Panc1 (cell line): ENCODE measurements around the gene NUP210L. TPM values are rescaled to one million over a fixed set of nuclear protein-coding genes. Genes with fewer than 3 reads are reported as not detected.

Source experiments
- ATAC-seq: fragments of 200-7000 bp; cut with Tn5 transposase; 2 replicates; pipeline ENCODE4 v1.9.1; 2020; ENCODE audit warnings: mild to moderate bottlenecking, moderate library complexity
- Bru-seq: library from RNA; stranded (reverse); fragments of 400-500 nt; gene quantifications from one replicate; lab custom pipeline; 2021; lab: Mats Ljungman, UMichigan
- BruChase-seq, 2 experiments: library from RNA; stranded (reverse); fragments of 400-500 nt; gene quantifications; one replicate each; lab custom pipeline; 2021; lab: Mats Ljungman, UMichigan
- BruUV-seq: library from RNA; stranded (reverse); fragments of 400-500 nt; replicated peaks from 2 replicates; lab custom pipeline; 2021; lab: Mats Ljungman, UMichigan
- CTCF ChIA-PET: fragments of 300-600 bp; sonication (Branson Sonifier 250); formaldehyde crosslinking; loops from one replicate; lab custom pipeline; 2022; ENCODE audit warnings: antibody characterized with exemption; lab: Charles Lee
- POLR2A ChIA-PET: fragments of 300-600 bp; sonication (Branson Sonifier 250); formaldehyde crosslinking; loops from one replicate; lab custom pipeline; 2022; ENCODE audit warnings: antibody characterized with exemption; lab: Charles Lee
- DNase-seq: peaks from one replicate; pipeline ENCODE4 v3.0.0-alpha.2; 2010; ENCODE audit warnings: low read depth, low spot score
- H3K27ac ChIP-seq: 2 replicates; pipeline ENCODE4 v1.5.1; 2011; ENCODE audit warnings: mild to moderate bottlenecking, low read length, inconsistent platforms
- H3K27me3 ChIP-seq: fragments of 200-500 bp; sonication (Bioruptor generic); 2 replicates; pipeline ENCODE4 v1.6.0; 2014; ENCODE audit warnings: low read length, inconsistent platforms; ENCODE audit not compliant: control insufficient read depth, insufficient read depth
- H3K36me3 ChIP-seq: fragments of 200-500 bp; sonication (Bioruptor generic); 2 replicates; pipeline ENCODE4 v1.5.1; 2014; ENCODE audit warnings: inconsistent platforms, mild to moderate bottlenecking, low read length, moderate library complexity; ENCODE audit not compliant: control insufficient read depth, insufficient read depth
- H3K4me1 ChIP-seq: 2 replicates; pipeline ENCODE4 v1.5.1; 2011; ENCODE audit warnings: inconsistent platforms, mild to moderate bottlenecking, low read length, moderate library complexity; ENCODE audit not compliant: control insufficient read depth, insufficient read depth
- H3K4me3 ChIP-seq, 2 experiments: 2 replicates each; pipeline ENCODE4 v1.5.1; 2011 to 2012; ENCODE audit warnings: low read depth in 2 of 2, low read length in 2 of 2, mild to moderate bottlenecking in 2 of 2, inconsistent platforms in 1 of 2, moderate library complexity in 1 of 2
- H3K9me3 ChIP-seq: fragments of 200-500 bp; sonication (Bioruptor generic); 2 replicates; pipeline ENCODE4 v1.5.1; 2014; ENCODE audit warnings: low read depth, mild to moderate bottlenecking, inconsistent platforms, low read length, moderate library complexity; ENCODE audit not compliant: control insufficient read depth, insufficient read depth
- POLR2AphosphoS5 ChIP-seq: IDR thresholded peaks from 2 replicates; pipeline ENCODE4 v1.6.1; 2012; ENCODE audit warnings: mild to moderate bottlenecking, low read depth, low read length, moderate library complexity
- SIN3A ChIP-seq: IDR thresholded peaks from 2 replicates; pipeline ENCODE4 v1.6.1; 2012; ENCODE audit warnings: low read depth, mild to moderate bottlenecking, low read length, moderate library complexity, borderline replicate concordance; ENCODE audit not compliant: insufficient read depth
- TCF7L2 ChIP-seq: IDR thresholded peaks from 2 replicates; pipeline ENCODE4 v1.6.1; 2011; ENCODE audit warnings: mild to moderate bottlenecking, low read depth, low read length, inconsistent platforms
- in situ Hi-C: cut with HindIII; loops from 2 replicates; pipeline ENCODE4 v1.10.0; 2016; ENCODE audit warnings: low sequenced_read_pairs, low pct_unique_long_range_greater_than_20kb
- intact Hi-C: fragments of 100-400 bp; cut with micrococcal nuclease; formaldehyde crosslinking; loops from one replicate; pipeline ENCODE4 v1.10.0; 2022; ENCODE audit not compliant: unreplicated experiment
- long read RNA-seq: library from polyadenylated mRNA; unstranded; transcript quantifications from one replicate; pipeline ENCODE4 v2.0.0, GENCODE V29; 2021; ENCODE audit not compliant: unreplicated experiment
- polyA plus RNA-seq: library from polyadenylated mRNA; unstranded; fragments of >200 nt; gene quantifications from one replicate; pipeline ENCODE4 v1.2.1, GENCODE V29; 2012; ENCODE audit warnings: missing spikeins; ENCODE audit not compliant: insufficient read length
- total RNA-seq: library from RNA; stranded (reverse); gene quantifications from one replicate; pipeline ENCODE4 v1.2.1, GENCODE V29; 2021; ENCODE audit not compliant: unreplicated experiment
- TF ChIP-seq, protein P1 (sequence below), 2 experiments: IDR thresholded peaks; 2 replicates each; pipeline ENCODE4 v1.6.1; 2011 to 2012; ENCODE audit warnings: low read depth in 2 of 2, control low read depth in 1 of 2, low read length in 1 of 2, mild to moderate bottlenecking in 1 of 2, moderate library complexity in 1 of 2; ENCODE audit not compliant: insufficient read depth in 1 of 2
- TF ChIP-seq, protein P2 (sequence below): fragments of 450-650 bp; IDR thresholded peaks from 2 replicates; pipeline ENCODE4 v1.5.1; 2017; ENCODE audit warnings: mild to moderate bottlenecking

The NUP210L gene
- total RNA-seq (0.05 TPM), Bru-seq, nascent RNA (percentile 18 among the genes with signal in this experiment), BruChase-seq, experiment 1, labeled RNA remaining after a 2-hour chase (percentile 19 among the genes with signal in this experiment), BruChase-seq, experiment 2, labeled RNA remaining after a 6-hour chase (percentile 19 among the genes with signal in this experiment)
- polyA plus RNA-seq: not detected
- long read RNA-seq: 0 reads

DNA sequence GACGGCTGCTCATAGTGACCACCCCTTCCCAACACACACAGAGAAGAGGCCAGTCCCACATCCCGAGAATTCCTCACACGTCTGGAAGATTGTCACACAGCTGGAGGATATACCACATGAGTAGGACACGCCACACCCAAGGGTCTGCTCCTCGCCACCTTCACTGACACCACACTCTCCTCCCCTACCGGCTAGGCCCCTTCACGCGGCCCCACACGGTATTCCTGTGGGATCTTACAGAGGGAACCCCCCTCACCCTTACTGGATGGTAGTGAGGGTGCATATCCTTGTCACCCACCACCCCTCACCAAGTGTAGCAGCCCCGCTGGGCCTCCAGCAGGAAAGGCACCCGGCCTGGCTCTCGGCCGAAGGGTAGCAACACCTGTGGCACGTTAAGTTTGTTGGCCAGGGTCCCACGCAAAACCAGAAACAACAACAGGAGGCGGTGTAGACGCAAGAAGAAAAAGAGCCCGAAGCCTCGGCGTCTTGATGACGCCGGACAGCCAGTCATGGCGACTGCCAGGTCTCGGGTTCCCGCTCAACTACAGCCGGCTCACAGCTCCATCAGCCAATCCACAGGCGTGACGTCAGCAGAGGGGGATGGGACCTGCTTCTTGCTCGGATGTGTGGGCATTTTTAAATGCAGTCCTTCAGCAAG, at the start of gene NUP210L:
Gene NUP210L (minus strand): TSS at position 540 of the 658 bp plus-strand sequence.
- BruUV-seq: no TSS peak
- DNase-seq: no peak
- in situ Hi-C loops (no loop called here), intact Hi-C loops (no loop called here)
- Histone ChIP-seq H3K4me1 (peaks cover 21% of the 10 kb centered on the region), H3K36me3 (peaks cover 7% of the 10 kb centered on the region), H3K4me3 (no peak within 1 kb of the TSS), H3K27ac (no peak within 1 kb of the TSS), H3K9me3 (no peaks in the 10 kb centered on the region), H3K27me3 (no peaks in the 10 kb centered on the region)
- no peak for TF ChIP-seq SIN3A
- TF ChIP-seq POLR2AphosphoS5: no peak
- TF ChIP-seq TCF7L2: no peak
- peak; percentile 68 for ATAC-seq
- ChIA-PET POLR2A (interaction anchor here (0.5 kb wide), 1 partner anchor 68 kb away, joined by 3 read pairs; no protein-coding TSS in a partner anchor), CTCF (no interaction called here)

- H3K4me1 ChIP-seq: 0 out of 2 replicates have a peak, but pooled peaks cover 2% of the 10 kb centered on the region
- no peak overlapping the region; a peak in 1 of 4 replicates for H3K4me3 ChIP-seq
- ATAC-seq (peak; percentile 70), DNase-seq (no peak)
- in situ Hi-C loops: no loop called here
- H3K27ac ChIP-seq: no peak overlapping the region
- H3K36me3 ChIP-seq: no peaks in the 10 kb centered on the region
- H3K27me3 ChIP-seq: no peaks in the 10 kb centered on the region
- TF ChIP-seq, protein P1, sequence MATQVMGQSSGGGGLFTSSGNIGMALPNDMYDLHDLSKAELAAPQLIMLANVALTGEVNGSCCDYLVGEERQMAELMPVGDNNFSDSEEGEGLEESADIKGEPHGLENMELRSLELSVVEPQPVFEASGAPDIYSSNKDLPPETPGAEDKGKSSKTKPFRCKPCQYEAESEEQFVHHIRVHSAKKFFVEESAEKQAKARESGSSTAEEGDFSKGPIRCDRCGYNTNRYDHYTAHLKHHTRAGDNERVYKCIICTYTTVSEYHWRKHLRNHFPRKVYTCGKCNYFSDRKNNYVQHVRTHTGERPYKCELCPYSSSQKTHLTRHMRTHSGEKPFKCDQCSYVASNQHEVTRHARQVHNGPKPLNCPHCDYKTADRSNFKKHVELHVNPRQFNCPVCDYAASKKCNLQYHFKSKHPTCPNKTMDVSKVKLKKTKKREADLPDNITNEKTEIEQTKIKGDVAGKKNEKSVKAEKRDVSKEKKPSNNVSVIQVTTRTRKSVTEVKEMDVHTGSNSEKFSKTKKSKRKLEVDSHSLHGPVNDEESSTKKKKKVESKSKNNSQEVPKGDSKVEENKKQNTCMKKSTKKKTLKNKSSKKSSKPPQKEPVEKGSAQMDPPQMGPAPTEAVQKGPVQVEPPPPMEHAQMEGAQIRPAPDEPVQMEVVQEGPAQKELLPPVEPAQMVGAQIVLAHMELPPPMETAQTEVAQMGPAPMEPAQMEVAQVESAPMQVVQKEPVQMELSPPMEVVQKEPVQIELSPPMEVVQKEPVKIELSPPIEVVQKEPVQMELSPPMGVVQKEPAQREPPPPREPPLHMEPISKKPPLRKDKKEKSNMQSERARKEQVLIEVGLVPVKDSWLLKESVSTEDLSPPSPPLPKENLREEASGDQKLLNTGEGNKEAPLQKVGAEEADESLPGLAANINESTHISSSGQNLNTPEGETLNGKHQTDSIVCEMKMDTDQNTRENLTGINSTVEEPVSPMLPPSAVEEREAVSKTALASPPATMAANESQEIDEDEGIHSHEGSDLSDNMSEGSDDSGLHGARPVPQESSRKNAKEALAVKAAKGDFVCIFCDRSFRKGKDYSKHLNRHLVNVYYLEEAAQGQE (IDR thresholded peaks at IDR 0.05; ENCODE audit: insufficient read depth in 1 of 2, low read depth in 2 of 2, low read length in 1 of 2): no peak
- no peak for TF ChIP-seq TCF7L2
- no peak for TF ChIP-seq POLR2AphosphoS5
- TF ChIP-seq, protein P2, sequence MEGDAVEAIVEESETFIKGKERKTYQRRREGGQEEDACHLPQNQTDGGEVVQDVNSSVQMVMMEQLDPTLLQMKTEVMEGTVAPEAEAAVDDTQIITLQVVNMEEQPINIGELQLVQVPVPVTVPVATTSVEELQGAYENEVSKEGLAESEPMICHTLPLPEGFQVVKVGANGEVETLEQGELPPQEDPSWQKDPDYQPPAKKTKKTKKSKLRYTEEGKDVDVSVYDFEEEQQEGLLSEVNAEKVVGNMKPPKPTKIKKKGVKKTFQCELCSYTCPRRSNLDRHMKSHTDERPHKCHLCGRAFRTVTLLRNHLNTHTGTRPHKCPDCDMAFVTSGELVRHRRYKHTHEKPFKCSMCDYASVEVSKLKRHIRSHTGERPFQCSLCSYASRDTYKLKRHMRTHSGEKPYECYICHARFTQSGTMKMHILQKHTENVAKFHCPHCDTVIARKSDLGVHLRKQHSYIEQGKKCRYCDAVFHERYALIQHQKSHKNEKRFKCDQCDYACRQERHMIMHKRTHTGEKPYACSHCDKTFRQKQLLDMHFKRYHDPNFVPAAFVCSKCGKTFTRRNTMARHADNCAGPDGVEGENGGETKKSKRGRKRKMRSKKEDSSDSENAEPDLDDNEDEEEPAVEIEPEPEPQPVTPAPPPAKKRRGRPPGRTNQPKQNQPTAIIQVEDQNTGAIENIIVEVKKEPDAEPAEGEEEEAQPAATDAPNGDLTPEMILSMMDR: no peak
- TF ChIP-seq SIN3A: no peak
- H3K9me3 ChIP-seq: no peaks in the 10 kb centered on the region
- intact Hi-C loops: loop anchor here (1.0 to 10.0 kb wide), 2 partner anchors 73 to 135 kb away; partner anchors contain the start of gene HAX1
- ChIA-PET CTCF (interaction anchor here (0.6 to 2.7 kb wide), 3 partner anchors 31 to 670 kb away, joined by 3 to 8 read pairs (median 3); no protein-coding TSS in a partner anchor), POLR2A (no interaction called here)
- no TSS peak for BruUV-seq
These were observed 44.6 kb upstream of the NUP210L start for GRCh38 chr1:154199563-154199879.
